Calu3 (cell line): ENCODE measurements around the gene NDFIP2. TPM values are rescaled to one million over a fixed set of nuclear protein-coding genes. Genes with fewer than 3 reads are reported as not detected.

Experiments
- BruUV-seq: library from RNA; stranded (reverse); fragments of 400-500 nt; replicated peaks from 2 replicates; lab custom pipeline; 2021; lab: Mats Ljungman, UMichigan
- CTCF ChIA-PET: fragments of 300-600 bp; sonication (Branson Sonifier 250); formaldehyde crosslinking; loops from one replicate; lab custom pipeline; 2022; ENCODE audit warnings: antibody characterized with exemption; lab: Charles Lee
- DNase-seq: peaks from one replicate; pipeline ENCODE4 v3.0.0; 2022
- H3K27ac Mint-ChIP-seq: one replicate; pipeline ENCODE4 v1.8.0; 2022; ENCODE audit warnings: mixed read lengths; ENCODE audit not compliant: unreplicated experiment
- H3K27me3 Mint-ChIP-seq: one replicate; pipeline ENCODE4 v1.8.0; 2022; ENCODE audit warnings: mixed read lengths; ENCODE audit not compliant: unreplicated experiment
- H3K36me3 Mint-ChIP-seq: one replicate; pipeline ENCODE4 v1.8.0; 2022; ENCODE audit warnings: mild to moderate bottlenecking, moderate library complexity, mixed read lengths; ENCODE audit not compliant: insufficient read depth, unreplicated experiment
- H3K4me1 Mint-ChIP-seq: one replicate; pipeline ENCODE4 v1.8.0; 2022; ENCODE audit warnings: mild to moderate bottlenecking, low read depth, mixed read lengths; ENCODE audit not compliant: unreplicated experiment
- H3K4me3 Mint-ChIP-seq: one replicate; pipeline ENCODE4 v1.8.0; 2022; ENCODE audit warnings: mild to moderate bottlenecking, low read depth, moderate library complexity, mixed read lengths; ENCODE audit not compliant: unreplicated experiment
- H3K9me3 Mint-ChIP-seq: one replicate; pipeline ENCODE4 v1.8.0; 2022; ENCODE audit warnings: low read depth, mixed read lengths; ENCODE audit not compliant: unreplicated experiment
- intact Hi-C: fragments of 100-400 bp; cut with micrococcal nuclease; formaldehyde crosslinking; loops from one replicate; pipeline ENCODE4 v1.10.0; 2022; ENCODE audit not compliant: unreplicated experiment
- total RNA-seq: library from RNA; stranded (reverse); gene quantifications from 2 replicates; pipeline ENCODE4 v1.2.3, GENCODE V29; 2022
- TF ChIP-seq, protein P1 (sequence below): fragments of 200-600 bp; IDR thresholded peaks from one replicate; pipeline ENCODE4 v1.8.0; 2022; ENCODE audit warnings: antibody characterized with exemption; ENCODE audit not compliant: unreplicated experiment

NDFIP2 gene
- total RNA-seq, 1 experiment from 2014 or later, result 26.7 TPM

GRCh38 chr13:79435561-79435990 is 45.4 kb upstream of the NDFIP2 start:
- H3K9me3 Mint-ChIP-seq, result no peaks in the 10 kb centered on the region
- DNase-seq, result no peak
- CTCF ChIA-PET, result no interaction called here
- no peak overlapping the region for H3K4me3 Mint-ChIP-seq
- intact Hi-C loops, result no loop called here
- peaks cover 6% of the 10 kb centered on the region for H3K4me1 Mint-ChIP-seq
- no TSS peak for BruUV-seq
- H3K27me3 Mint-ChIP-seq, result no peaks in the 10 kb centered on the region
- H3K27ac Mint-ChIP-seq, result no peak overlapping the region
- H3K36me3 Mint-ChIP-seq, result no peaks in the 10 kb centered on the region
- TF ChIP-seq, protein P1, sequence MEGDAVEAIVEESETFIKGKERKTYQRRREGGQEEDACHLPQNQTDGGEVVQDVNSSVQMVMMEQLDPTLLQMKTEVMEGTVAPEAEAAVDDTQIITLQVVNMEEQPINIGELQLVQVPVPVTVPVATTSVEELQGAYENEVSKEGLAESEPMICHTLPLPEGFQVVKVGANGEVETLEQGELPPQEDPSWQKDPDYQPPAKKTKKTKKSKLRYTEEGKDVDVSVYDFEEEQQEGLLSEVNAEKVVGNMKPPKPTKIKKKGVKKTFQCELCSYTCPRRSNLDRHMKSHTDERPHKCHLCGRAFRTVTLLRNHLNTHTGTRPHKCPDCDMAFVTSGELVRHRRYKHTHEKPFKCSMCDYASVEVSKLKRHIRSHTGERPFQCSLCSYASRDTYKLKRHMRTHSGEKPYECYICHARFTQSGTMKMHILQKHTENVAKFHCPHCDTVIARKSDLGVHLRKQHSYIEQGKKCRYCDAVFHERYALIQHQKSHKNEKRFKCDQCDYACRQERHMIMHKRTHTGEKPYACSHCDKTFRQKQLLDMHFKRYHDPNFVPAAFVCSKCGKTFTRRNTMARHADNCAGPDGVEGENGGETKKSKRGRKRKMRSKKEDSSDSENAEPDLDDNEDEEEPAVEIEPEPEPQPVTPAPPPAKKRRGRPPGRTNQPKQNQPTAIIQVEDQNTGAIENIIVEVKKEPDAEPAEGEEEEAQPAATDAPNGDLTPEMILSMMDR, result no peak

- intact Hi-C loops, result no loop called here
- Mint-ChIP-seq H3K36me3 (no peaks in the 10 kb centered on the region), H3K27ac (no peak overlapping the region), H3K4me1 (peaks cover 12% of the 10 kb centered on the region), H3K27me3 (no peaks in the 10 kb centered on the region), H3K4me3 (no peak overlapping the region), H3K9me3 (no peaks in the 10 kb centered on the region)
- CTCF ChIA-PET, result no interaction called here
- TF ChIP-seq, protein P1, result no peak
- no TSS peak for BruUV-seq
- no peak for DNase-seq
Measured at GRCh38 chr13:79439275-79439674, 41.7 kb upstream of the NDFIP2 start.

DNA sequence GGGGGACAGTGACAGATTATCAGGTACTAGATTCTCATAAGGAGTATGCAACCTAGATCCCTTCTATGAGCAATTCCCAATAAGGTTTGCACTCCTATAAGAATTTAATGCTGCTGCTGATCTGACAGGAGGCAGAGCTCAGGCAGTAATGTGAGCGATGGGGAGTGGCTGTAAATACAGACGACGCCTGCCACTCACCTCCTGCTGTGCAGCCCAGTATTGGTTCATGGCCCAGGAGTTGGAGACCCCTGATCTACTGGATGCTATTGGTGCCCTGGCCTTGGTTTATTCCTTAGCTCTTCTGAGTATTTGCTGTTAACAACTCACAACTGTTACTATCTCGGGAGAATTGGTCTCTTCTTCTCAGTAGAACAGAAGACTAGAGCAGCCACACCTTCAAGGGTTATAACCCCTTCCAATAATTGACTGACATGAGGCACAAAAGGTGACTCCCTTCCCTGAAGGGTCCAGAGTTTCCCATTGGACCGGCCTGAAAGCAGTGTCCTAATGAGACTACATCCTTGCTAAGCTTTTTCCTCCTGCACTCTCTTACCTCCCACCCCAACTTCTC is 39.9 kb upstream of the NDFIP2 start:
- Mint-ChIP-seq H3K9me3 (no peaks in the 10 kb centered on the region), H3K4me1 (peaks cover 6% of the 10 kb centered on the region), H3K27ac (no peak overlapping the region), H3K27me3 (no peaks in the 10 kb centered on the region), H3K4me3 (no peak overlapping the region), H3K36me3 (no peaks in the 10 kb centered on the region)
- DNase-seq, result no peak
- no TSS peak for BruUV-seq
- CTCF ChIA-PET, result no interaction called here
- intact Hi-C loops, result no loop called here
- TF ChIP-seq, protein P1, result no peak

- Mint-ChIP-seq H3K4me1 (peaks cover 6% of the 10 kb centered on the region), H3K36me3 (no peaks in the 10 kb centered on the region), H3K9me3 (no peaks in the 10 kb centered on the region), H3K27me3 (no peaks in the 10 kb centered on the region), H3K4me3 (no peak overlapping the region), H3K27ac (no peak overlapping the region)
- TF ChIP-seq, protein P1, result no peak
- DNase-seq, result no peak
- BruUV-seq, result no TSS peak
- CTCF ChIA-PET, result no interaction called here
- intact Hi-C loops, result no loop called here
Measured at GRCh38 chr13:79442221-79442620, 38.7 kb upstream of the NDFIP2 start.
